COLO668 (cell line): ENCODE results near the gene IL19.

Experiments
- DNase-seq: peaks from one replicate; lab custom pipeline; 2025; ENCODE audit not compliant: unreplicated experiment; lab: John Stamatoyannopoulos, UW

The IL19 gene

GRCh38 chr1:206797534-206798383, 27.2 kb downstream of the IL19 start:
- DNase-seq, result peak; percentile 31

- DNase-seq, result no peak
Observed at GRCh38 chr1:206798384-206798996, 27.9 kb downstream of the IL19 start.

- no peak for DNase-seq
Observed at GRCh38 chr1:206799311-206799710, 28.7 kb downstream of the IL19 start.

GRCh38 chr1:206800411-206800810, 29.8 kb downstream of the IL19 start:
- DNase-seq, result no peak

- DNase-seq, result no peak
Observed at GRCh38 chr1:206800891-206801290, 30.3 kb downstream of the IL19 start.

- DNase-seq, result no peak
Observed at GRCh38 chr1:206801467-206801866, 30.9 kb downstream of the IL19 start.

- no peak for DNase-seq
Observed at GRCh38 chr1:206802401-206802800, 31.8 kb downstream of the IL19 start.

- no peak for DNase-seq
Observed at GRCh38 chr1:206803221-206803730, 32.7 kb downstream of the IL19 start.

- DNase-seq, result no peak
Observed at GRCh38 chr1:206804156-206804737, 33.7 kb downstream of the IL19 start.

GRCh38 chr1:206805357-206805756, 34.8 kb downstream of the IL19 start:
- no peak for DNase-seq

- DNase-seq, result no peak
Observed at GRCh38 chr1:206808615-206809014, 38.0 kb downstream of the IL19 start.

GRCh38 chr1:206809504-206810084, 39.0 kb downstream of the IL19 start:
- DNase-seq, result peak; percentile 22

- DNase-seq, result no peak
Observed at GRCh38 chr1:206812471-206812870, 41.9 kb downstream of the IL19 start.

- no peak for DNase-seq
Observed at GRCh38 chr1:206814716-206815341, 44.3 kb downstream of the IL19 start.

- DNase-seq, result no peak
Observed at GRCh38 chr1:206816390-206817287, 46.1 kb downstream of the IL19 start.

- no peak for DNase-seq
Observed at GRCh38 chr1:206821493-206821892, 50.9 kb downstream of the IL19 start.

- DNase-seq, result no peak
Observed at GRCh38 chr1:206823727-206824126, 53.2 kb downstream of the IL19 start.

GRCh38 chr1:206824331-206824730, 53.8 kb downstream of the IL19 start:
- DNase-seq, result no peak

GRCh38 chr1:206826394-206826793, 55.8 kb downstream of the IL19 start:
- no peak for DNase-seq

- no peak for DNase-seq
Observed at GRCh38 chr1:206828061-206828460, 57.5 kb downstream of the IL19 start.
